Prostate gland (tissue), 2 donors: Measurements from ENCODE around the gene SIRT3. TPM values are rescaled to one million over a fixed set of nuclear protein-coding genes. Genes with fewer than 3 reads are reported as not detected.

Source experiments
- DNase-seq: peaks from one replicate; pipeline ENCODE4 v3.0.0-alpha.2; 2019; ENCODE audit warnings: low spot score
- H3K27ac ChIP-seq, 2 donors: fragments of 200-600 bp; sonication (generic); 2 replicates each; pipeline ENCODE4 v1.5.1; 2017 to 2019
- H3K27me3 ChIP-seq: fragments of 200-600 bp; sonication (generic); replicated peaks from 2 replicates; pipeline ENCODE4 v1.5.1; 2019; ENCODE audit not compliant: insufficient read depth
- H3K36me3 ChIP-seq, 2 donors: fragments of 200-600 bp; sonication (generic); 1 replicate in 1 of 2; 2 replicates in 1 of 2; pipeline versions ENCODE4 v1.5.1 to v1.8.1; 2017 to 2019
- H3K4me1 ChIP-seq: fragments of 200-600 bp; sonication (generic); replicated peaks from 2 replicates; pipeline ENCODE4 v1.5.1; 2019
- H3K4me3 ChIP-seq, 2 donors: fragments of 200-600 bp; sonication (generic); 2 replicates each; pipeline ENCODE4 v1.5.1; 2017 to 2019
- H3K9me3 ChIP-seq: fragments of 200-600 bp; sonication (generic); 2 replicates; pipeline ENCODE4 v1.5.1; 2017
- CTCF ChIP-seq, 4 experiments: fragments of 200-600 bp in 2 of 4; fragments of 450-650 bp in 2 of 4; sonication (generic) in 2 of 4; IDR thresholded peaks; 1 replicate in 3 of 4; 2 replicates in 1 of 4; pipeline ENCODE4 v1.5.1; 2016 to 2019; ENCODE audit warnings: antibody characterized with exemption in 4 of 4, mild to moderate bottlenecking in 2 of 4, moderate library complexity in 2 of 4
- POLR2A ChIP-seq: fragments of 450-650 bp; IDR thresholded peaks from one replicate; pipeline ENCODE4 v1.6.1; 2016; ENCODE audit warnings: antibody characterized with exemption, mild to moderate bottlenecking
- POLR2AphosphoS5 ChIP-seq: sonication (generic); formaldehyde crosslinking; IDR thresholded peaks from one replicate; pipeline ENCODE4 v1.6.1; 2017; ENCODE audit warnings: antibody characterized with exemption
- WGBS: methylation state at CpG from one replicate; pipeline ENCODE4 v1.1.5; 2018; 5-methylcytosine and 5-hydroxymethylcytosine counted together
- intact Hi-C: fragments of 100-400 bp; cut with DNase I; formaldehyde crosslinking; loops from one replicate; pipeline ENCODE4 v1.14.2; 2022
- total RNA-seq, 2 donors: library from RNA; depleted of rRNA; stranded (reverse); fragments of >200 nt; gene quantifications; one replicate each; pipeline ENCODE4 v1.1.0, GENCODE V29; 2016

Gene SIRT3
- 10 to 100 TPM; 21.5 to 32.5 TPM for total RNA-seq

GRCh38 chr11:235997-236773, at the start of gene SIRT3:
TSS of gene SIRT3 (minus strand) at chr11:236342. CDS start at chr11:236328, 14 bp downstream.
- DNase-seq = peak; percentile 86
- intact Hi-C loops = loop anchor here (2.0 to 10.0 kb wide), 3 partner anchors 29 to 269 kb away; partner anchors contain the start of genes BET1L, RIC8A and RNH1

GRCh38 chr11:285894-286220, 49.7 kb upstream of the SIRT3 start:
- peaks cover 18% of the 10 kb centered on the region for H3K27me3 ChIP-seq
- no peak overlapping the region for H3K4me3 ChIP-seq
- WGBS = 71% methylated on average over 8 of the region's 8 CpGs
- H3K27ac ChIP-seq = no peak overlapping the region
- intact Hi-C loops = no loop called here
- H3K36me3 ChIP-seq = no peaks in the 10 kb centered on the region
- H3K9me3 ChIP-seq = no peaks in the 10 kb centered on the region
- TF ChIP-seq CTCF (IDR thresholded peaks at IDR 0.05) (no peak), POLR2AphosphoS5 (no peak)
- H3K4me1 ChIP-seq = no peaks in the 10 kb centered on the region
- DNase-seq = no peak

More at GRCh38 chr11:235997-236773, at the start of gene SIRT3:
- WGBS = 1% methylated on average over 41 of the region's 70 CpGs
- Histone ChIP-seq H3K27ac (peak within 1 kb of the TSS; percentile 98), H3K36me3 (no peaks in the 10 kb centered on the region), H3K27me3 (no peaks in the 10 kb centered on the region), H3K4me3 (peak within 1 kb of the TSS; percentile 90 to 95), H3K4me1 (peaks cover 10% of the 10 kb centered on the region), H3K9me3 (no peaks in the 10 kb centered on the region)
- TF ChIP-seq POLR2AphosphoS5 (no peak), POLR2A (peak; percentile 68), CTCF (IDR thresholded peaks at IDR 0.05) (peak in 1 of 4 experiments; percentile 48)

GRCh38 chr11:285021-285893, 49.1 kb upstream of the SIRT3 start:
- no peak for DNase-seq
- 88% methylated on average over 29 of the region's 29 CpGs for WGBS
- TF ChIP-seq CTCF (IDR thresholded peaks at IDR 0.05) = no peak
- no peak for TF ChIP-seq POLR2A
- no peak for TF ChIP-seq POLR2AphosphoS5

GRCh38 chr11:284105-285020, 48.2 kb upstream of the SIRT3 start:
- 81% methylated on average over 24 of the region's 24 CpGs for WGBS
- no peak for DNase-seq
- intact Hi-C loops = no loop called here
- Histone ChIP-seq H3K27ac (no peak overlapping the region), H3K9me3 (no peaks in the 10 kb centered on the region), H3K4me1 (no peaks in the 10 kb centered on the region), H3K36me3 (no peaks in the 10 kb centered on the region), H3K27me3 (peaks cover 27% of the 10 kb centered on the region), H3K4me3 (no peak overlapping the region)
- TF ChIP-seq POLR2AphosphoS5 = no peak
- TF ChIP-seq POLR2A = no peak
- TF ChIP-seq CTCF (IDR thresholded peaks at IDR 0.05) = no peak

More at GRCh38 chr11:285021-285893, 49.1 kb upstream of the SIRT3 start:
- no peaks in the 10 kb centered on the region for H3K4me1 ChIP-seq
- no peak overlapping the region for H3K27ac ChIP-seq
- intact Hi-C loops = no loop called here
- no peaks in the 10 kb centered on the region for H3K36me3 ChIP-seq
- no peaks in the 10 kb centered on the region for H3K9me3 ChIP-seq
- peaks cover 23% of the 10 kb centered on the region for H3K27me3 ChIP-seq
- no peak overlapping the region for H3K4me3 ChIP-seq
